AG09319 (cell line): ENCODE data around the gene SOCS2.
"Not testable (repeated sequence)": the region's sequence is repeated elsewhere in the genome, so short reads cannot be mapped to it uniquely, and the experiment has no call there.

Source experiments
- DNase-seq: peaks from one replicate; pipeline ENCODE4 v3.0.0-alpha.2; 2010; ENCODE audit warnings: low read depth; ENCODE audit errors: extremely low read depth
- TF ChIP-seq, protein P1 (sequence below): IDR thresholded peaks from 2 replicates; pipeline ENCODE4 v1.5.1; 2011; ENCODE audit warnings: low read depth, mild to moderate bottlenecking, inconsistent platforms, low read length, moderate library complexity

SOCS2 gene

DNA sequence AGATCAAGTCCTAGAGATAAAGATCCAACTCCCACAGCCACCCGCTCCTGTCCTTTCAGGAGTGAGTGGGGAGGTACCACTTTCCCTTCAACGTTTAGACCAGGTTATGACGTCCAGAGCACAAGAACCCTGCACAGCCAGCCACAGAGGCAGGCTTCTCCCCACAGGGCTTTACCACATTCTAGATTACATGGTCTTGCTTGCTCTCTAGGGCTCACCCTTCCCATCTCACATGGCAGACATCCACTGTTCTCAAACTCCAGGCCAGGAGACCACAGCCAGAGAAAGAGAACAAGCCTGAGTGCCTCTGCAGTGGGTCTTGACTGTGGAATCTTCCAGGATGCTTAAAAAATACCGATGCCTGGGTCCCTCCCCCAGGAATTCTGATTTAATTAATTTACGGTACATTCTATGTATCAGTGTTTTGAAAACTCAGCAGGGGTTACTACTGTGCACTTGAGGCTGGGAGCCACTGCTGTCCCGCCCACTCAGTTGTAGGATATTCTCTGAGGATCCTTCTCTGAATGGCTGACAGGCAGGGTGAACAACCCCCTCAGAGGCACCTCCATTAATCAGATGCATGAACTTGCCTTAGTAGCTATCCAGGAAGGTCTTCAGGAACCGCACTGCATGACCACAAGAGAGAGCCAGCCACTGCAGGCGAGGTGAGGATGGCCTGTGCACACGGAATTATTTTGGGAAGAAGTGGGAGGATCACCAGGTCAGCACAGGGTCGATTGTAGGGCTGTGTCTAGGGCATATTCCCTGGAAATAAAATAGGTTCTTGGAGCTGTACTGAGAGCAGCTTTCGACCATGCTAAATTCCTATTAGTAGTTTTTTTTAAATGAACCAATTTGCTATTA, 21.5 kb upstream of the SOCS2 start:
- no peak for DNase-seq
- TF ChIP-seq, protein P1, sequence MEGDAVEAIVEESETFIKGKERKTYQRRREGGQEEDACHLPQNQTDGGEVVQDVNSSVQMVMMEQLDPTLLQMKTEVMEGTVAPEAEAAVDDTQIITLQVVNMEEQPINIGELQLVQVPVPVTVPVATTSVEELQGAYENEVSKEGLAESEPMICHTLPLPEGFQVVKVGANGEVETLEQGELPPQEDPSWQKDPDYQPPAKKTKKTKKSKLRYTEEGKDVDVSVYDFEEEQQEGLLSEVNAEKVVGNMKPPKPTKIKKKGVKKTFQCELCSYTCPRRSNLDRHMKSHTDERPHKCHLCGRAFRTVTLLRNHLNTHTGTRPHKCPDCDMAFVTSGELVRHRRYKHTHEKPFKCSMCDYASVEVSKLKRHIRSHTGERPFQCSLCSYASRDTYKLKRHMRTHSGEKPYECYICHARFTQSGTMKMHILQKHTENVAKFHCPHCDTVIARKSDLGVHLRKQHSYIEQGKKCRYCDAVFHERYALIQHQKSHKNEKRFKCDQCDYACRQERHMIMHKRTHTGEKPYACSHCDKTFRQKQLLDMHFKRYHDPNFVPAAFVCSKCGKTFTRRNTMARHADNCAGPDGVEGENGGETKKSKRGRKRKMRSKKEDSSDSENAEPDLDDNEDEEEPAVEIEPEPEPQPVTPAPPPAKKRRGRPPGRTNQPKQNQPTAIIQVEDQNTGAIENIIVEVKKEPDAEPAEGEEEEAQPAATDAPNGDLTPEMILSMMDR = no peak

DNA sequence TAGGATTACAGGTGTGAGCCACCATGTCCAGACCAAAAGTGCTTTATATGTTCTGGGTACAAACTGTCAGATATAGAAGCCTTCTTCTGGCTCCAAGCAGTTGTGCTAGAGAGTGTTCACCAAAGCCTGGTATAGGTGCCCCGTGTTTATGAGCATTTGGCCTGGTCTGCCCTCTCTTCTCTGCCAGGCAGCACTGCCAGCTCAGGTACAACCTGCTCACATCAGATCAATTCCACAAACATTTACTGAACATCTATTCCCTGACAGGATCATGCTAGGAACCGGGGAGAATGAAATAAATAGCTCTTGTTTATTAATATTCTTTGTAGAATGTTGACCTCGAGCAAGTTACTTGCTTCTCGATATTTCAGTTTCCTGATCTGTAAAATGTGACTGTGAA, 20.0 kb upstream of the SOCS2 start:
- no peak for DNase-seq
- TF ChIP-seq, protein P1 = no peak

DNA sequence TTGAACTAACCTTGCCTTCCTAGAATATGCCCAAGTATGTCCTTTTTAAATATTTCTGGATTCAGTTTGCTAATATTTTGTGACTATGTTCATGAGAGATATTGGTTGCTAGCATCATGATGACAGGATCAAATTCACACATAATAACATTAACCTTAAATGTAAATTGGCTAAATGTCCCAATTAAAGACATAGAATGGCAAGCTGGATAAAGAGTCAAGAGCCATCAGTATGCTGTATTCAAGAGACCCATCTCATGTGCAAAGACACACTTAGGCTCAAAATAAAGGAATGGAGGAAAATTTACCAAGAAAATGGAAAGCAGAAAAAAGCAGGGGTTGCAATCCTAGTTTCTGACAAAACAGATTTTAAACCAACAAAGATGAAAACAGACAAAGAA, 14.6 kb upstream of the SOCS2 start:
- not testable (repeated sequence) for DNase-seq

GRCh38 chr12:93558685-93559084, 13.8 kb upstream of the SOCS2 start:
- DNase-seq = not testable (repeated sequence)

DNA sequence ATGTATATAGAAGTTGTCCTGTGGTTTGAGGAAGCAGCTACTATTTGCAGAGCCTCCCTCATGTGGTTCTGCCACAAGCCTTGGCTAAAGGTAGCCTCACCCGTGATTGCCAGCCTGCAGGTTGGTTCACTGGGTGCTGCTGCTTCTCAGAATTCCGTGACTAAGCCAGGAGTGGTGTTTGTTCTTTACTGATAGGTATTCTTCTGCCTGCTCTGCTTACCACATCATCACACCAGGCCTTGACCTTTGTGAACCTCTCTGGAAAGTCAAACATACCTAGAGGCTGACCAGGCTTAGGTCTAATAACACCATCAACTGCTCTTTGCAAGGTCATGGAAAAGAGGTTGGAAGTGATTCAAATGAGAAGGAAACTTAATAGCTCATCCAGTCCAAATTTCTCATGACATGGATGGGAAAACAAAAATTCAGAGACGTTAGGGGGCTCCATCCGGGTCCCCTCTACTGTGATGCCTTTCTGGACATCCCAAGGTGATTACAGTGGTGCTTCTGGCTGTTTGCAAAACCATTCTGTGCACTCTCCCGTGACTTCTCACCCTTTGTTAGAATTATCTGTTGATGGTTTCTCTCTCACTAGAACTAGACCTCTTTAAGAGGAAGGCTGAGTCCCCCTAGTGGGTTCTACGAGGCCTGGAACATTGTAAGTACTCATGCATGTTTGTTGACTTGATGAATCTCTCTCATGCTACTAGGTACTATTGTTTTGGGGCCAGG, 8.5 kb upstream of the SOCS2 start:
- DNase-seq = no peak
- TF ChIP-seq, protein P1 = peak; percentile 45

GRCh38 chr12:93565760-93566159, 6.7 kb upstream of the SOCS2 start:
- TF ChIP-seq, protein P1 = no peak
- no peak for DNase-seq

GRCh38 chr12:93567174-93567573, 5.3 kb upstream of the SOCS2 start:
- no peak for DNase-seq
- TF ChIP-seq, protein P1 = no peak

DNA sequence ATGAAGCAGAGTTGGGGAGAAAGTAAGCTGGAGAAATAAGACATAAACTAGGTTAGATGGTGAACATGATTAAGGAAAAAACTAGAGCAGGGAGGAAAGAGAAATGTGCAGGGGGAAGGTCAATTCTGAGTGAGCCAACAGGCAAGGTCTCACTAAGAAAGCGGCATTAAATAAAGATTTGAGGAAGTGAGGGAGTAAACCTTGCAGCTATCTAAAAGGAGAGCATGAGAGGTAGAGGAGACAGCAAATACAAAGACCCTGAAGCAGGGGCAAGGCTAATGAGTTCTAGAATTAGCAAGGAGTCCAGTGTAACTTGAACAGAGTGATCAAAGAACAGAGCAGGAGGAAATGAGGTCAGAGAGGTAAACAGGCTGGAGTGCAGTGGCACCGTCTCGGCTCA, 4.4 kb upstream of the SOCS2 start:
- TF ChIP-seq, protein P1 = no peak
- DNase-seq = no peak
